Stromal cell of bone marrow (primary cell): ENCODE measurements around the gene METTL16.
"Not testable (repeated sequence)": the region's sequence is repeated elsewhere in the genome, so short reads cannot be mapped to it uniquely, and the experiment has no call there.

Experiments
- DNase-seq: peaks from one replicate; pipeline ENCODE4 v3.0.0-alpha.2; 2012; ENCODE audit warnings: low read depth

METTL16 gene

GRCh38 chr17:2511462-2512369 is at the start of gene METTL16:
METTL16 (minus strand) TSS chr17:2511888; CDS start chr17:2502331, 9,557 bp downstream.
- peak; percentile 99 for DNase-seq

GRCh38 chr17:2560658-2561057 is 49.0 kb upstream of the METTL16 start:
- DNase-seq, result no peak

- DNase-seq, result no peak
These were observed 40.2 kb upstream of the METTL16 start for GRCh38 chr17:2551928-2552327.

GRCh38 chr17:2551493-2551892 is 39.8 kb upstream of the METTL16 start:
- DNase-seq, result no peak

GRCh38 chr17:2549392-2550211 is 37.9 kb upstream of the METTL16 start:
- DNase-seq, result no peak

GRCh38 chr17:2548026-2548425 is 36.3 kb upstream of the METTL16 start:
- DNase-seq, result not testable (repeated sequence)

GRCh38 chr17:2547176-2547575 is 35.5 kb upstream of the METTL16 start:
- DNase-seq, result peak; percentile 5

GRCh38 chr17:2545393-2545792 is 33.7 kb upstream of the METTL16 start:
- no peak for DNase-seq

GRCh38 chr17:2542456-2542855 is 30.8 kb upstream of the METTL16 start:
- DNase-seq, result no peak

GRCh38 chr17:2542056-2542455 is 30.4 kb upstream of the METTL16 start:
- DNase-seq, result no peak

GRCh38 chr17:2537579-2537978 is 25.9 kb upstream of the METTL16 start:
- not testable (repeated sequence) for DNase-seq

- DNase-seq, result no peak
These were observed 20.5 kb upstream of the METTL16 start for GRCh38 chr17:2532146-2532720.

- DNase-seq, result not testable (repeated sequence)
These were observed 19.7 kb upstream of the METTL16 start for GRCh38 chr17:2531243-2531954.

GRCh38 chr17:2521775-2522410 is 10.2 kb upstream of the METTL16 start:
- not testable (repeated sequence) for DNase-seq

- no peak for DNase-seq
These were observed 9.6 kb upstream of the METTL16 start for GRCh38 chr17:2521257-2521656.

GRCh38 chr17:2517539-2517938 is 5.9 kb upstream of the METTL16 start:
- no peak for DNase-seq

- DNase-seq, result no peak
These were observed 588 bp downstream of the METTL16 start for GRCh38 chr17:2511138-2511461.

- DNase-seq, result no peak
These were observed 1.1 kb downstream of the METTL16 start for GRCh38 chr17:2510559-2510958.

GRCh38 chr17:2508035-2508434 is 3.7 kb downstream of the METTL16 start:
- DNase-seq, result no peak

GRCh38 chr17:2507015-2507414 is 4.7 kb downstream of the METTL16 start:
- not testable (repeated sequence) for DNase-seq

- DNase-seq, result no peak
These were observed 8.1 kb downstream of the METTL16 start for GRCh38 chr17:2503627-2504026.
